SU-DHL-6 (cell line): ENCODE data around the gene MMP15.

Experiments
- H2AFZ ChIP-seq: fragments of 200-600 bp; sonication (generic); 2 replicates; pipeline ENCODE4 v1.6.1; 2014; ENCODE audit warnings: low read depth, mild to moderate bottlenecking, moderate library complexity, mixed read lengths, antibody characterized with exemption, low read length; ENCODE audit not compliant: severe bottlenecking
- H3F3A ChIP-seq: fragments of 200-600 bp; shearing (Covaris generic); 2 replicates; pipeline ENCODE4 v1.6.0; 2016; ENCODE audit warnings: antibody characterized with exemption, mild to moderate bottlenecking; ENCODE audit not compliant: insufficient read depth
- H3K27ac ChIP-seq: fragments of 200-600 bp; sonication (generic); 2 replicates; pipeline ENCODE4 v1.5.1; 2016; ENCODE audit warnings: low read depth, mild to moderate bottlenecking, low read length, moderate library complexity, mixed read lengths
- H3K27me3 ChIP-seq: fragments of 200-600 bp; sonication (generic), shearing (Covaris generic); 2 replicates; pipeline ENCODE4 v1.6.0; 2014; ENCODE audit warnings: mild to moderate bottlenecking, low read length
- H3K36me3 ChIP-seq: fragments of 200-600 bp; sonication (generic); 2 replicates; pipeline ENCODE4 v1.6.1; 2014; ENCODE audit warnings: mild to moderate bottlenecking, low read length, mixed read lengths
- H3K4me2 ChIP-seq: fragments of 300-600, 200-600 bp; shearing (Covaris generic), sonication (generic); 2 replicates; pipeline ENCODE4 v1.6.0; 2014; ENCODE audit warnings: low read length, low read depth, mild to moderate bottlenecking; ENCODE audit not compliant: poor library complexity, severe bottlenecking
- H3K4me3 ChIP-seq: fragments of 200-600 bp; sonication (generic); 2 replicates; pipeline ENCODE4 v1.5.1; 2014; ENCODE audit warnings: antibody characterized with exemption, low read length, mild to moderate bottlenecking, mixed read lengths; ENCODE audit not compliant: insufficient read depth, poor library complexity, severe bottlenecking
- H3K79me2 ChIP-seq: fragments of 200-600 bp; sonication (generic); 2 replicates; pipeline ENCODE4 v1.6.1; 2014; ENCODE audit warnings: mild to moderate bottlenecking, low read length, moderate library complexity; ENCODE audit not compliant: insufficient read depth
- H3K9ac ChIP-seq: fragments of 200-600 bp; sonication (generic); 2 replicates; pipeline ENCODE4 v1.7.0; 2014; ENCODE audit warnings: mild to moderate bottlenecking, low read length
- H3K9me2 ChIP-seq: fragments of 200-600 bp; sonication (generic); replicated peaks from 2 replicates; pipeline ENCODE4 v1.6.1; 2014; ENCODE audit warnings: low read length; ENCODE audit not compliant: insufficient read depth
- H3K9me3 ChIP-seq: fragments of 200-600 bp; sonication (generic); 2 replicates; pipeline ENCODE4 v1.6.1; 2014; ENCODE audit warnings: low read length, mixed read lengths; ENCODE audit not compliant: insufficient read depth
- H4K20me1 ChIP-seq: fragments of 200-600 bp; sonication (generic); 2 replicates; pipeline ENCODE4 v1.6.1; 2014; ENCODE audit warnings: low read depth, mild to moderate bottlenecking, antibody characterized with exemption, low read length, moderate library complexity, mixed read lengths
- CTCF ChIP-seq: fragments of 200-600 bp; sonication (generic); IDR thresholded peaks from one replicate; pipeline ENCODE4 v1.5.1; 2017; ENCODE audit warnings: antibody characterized with exemption, mild to moderate bottlenecking, low read length, moderate library complexity; ENCODE audit not compliant: insufficient read depth, poor library complexity, severe bottlenecking
- EZH2phosphoT487 ChIP-seq: fragments of 200-600 bp; sonication (generic), shearing (Covaris generic); conservative IDR thresholded peaks from 2 replicates; pipeline ENCODE4 v1.6.1; 2018; ENCODE audit warnings: mild to moderate bottlenecking, antibody characterized with exemption, low read length, moderate library complexity, mixed read lengths

Gene MMP15

DNA sequence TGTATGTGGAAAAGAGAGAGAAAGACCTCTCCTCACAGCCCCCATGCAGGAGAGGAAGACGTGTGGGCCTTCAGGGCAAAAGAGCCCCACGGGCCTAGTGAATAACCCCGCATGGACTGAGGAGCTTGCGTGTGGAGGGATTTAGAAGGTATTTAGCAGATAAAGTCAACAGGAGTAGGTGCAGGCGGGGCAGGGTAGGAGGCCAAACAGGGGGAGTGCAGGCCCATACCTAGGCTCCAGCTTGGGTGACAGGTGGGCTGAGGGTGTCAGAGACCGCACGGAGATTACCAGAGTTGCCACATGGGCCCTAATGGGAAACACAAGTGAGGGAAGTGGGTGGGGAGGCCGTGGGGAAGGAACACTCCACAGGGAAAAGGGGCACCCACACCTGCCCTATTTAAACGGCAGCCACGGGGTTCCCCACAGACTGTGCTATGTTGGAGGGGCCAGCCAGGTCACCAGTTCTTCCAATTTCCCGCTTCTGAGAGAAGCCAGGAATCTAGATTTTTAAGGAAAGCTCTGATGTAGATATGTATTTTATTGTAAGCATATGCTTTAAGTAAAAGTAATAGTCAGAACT lies 46.5 kb upstream of the MMP15 start:
- H3K9ac ChIP-seq, result no peak overlapping the region
- H4K20me1 ChIP-seq, result no peaks in the 10 kb centered on the region
- TF ChIP-seq CTCF (no peak), EZH2phosphoT487 (no peak)
- no peaks in the 10 kb centered on the region for H3K9me2 ChIP-seq
- H3K4me3 ChIP-seq, result no peak overlapping the region
- H2AFZ ChIP-seq, result no peak overlapping the region
- no peaks in the 10 kb centered on the region for H3K36me3 ChIP-seq
- no peaks in the 10 kb centered on the region for H3K79me2 ChIP-seq
- no peaks in the 10 kb centered on the region for H3F3A ChIP-seq
- H3K4me2 ChIP-seq, result no peak overlapping the region
- H3K27me3 ChIP-seq, result no peaks in the 10 kb centered on the region
- no peaks in the 10 kb centered on the region for H3K9me3 ChIP-seq
- H3K27ac ChIP-seq, result no peak overlapping the region

DNA sequence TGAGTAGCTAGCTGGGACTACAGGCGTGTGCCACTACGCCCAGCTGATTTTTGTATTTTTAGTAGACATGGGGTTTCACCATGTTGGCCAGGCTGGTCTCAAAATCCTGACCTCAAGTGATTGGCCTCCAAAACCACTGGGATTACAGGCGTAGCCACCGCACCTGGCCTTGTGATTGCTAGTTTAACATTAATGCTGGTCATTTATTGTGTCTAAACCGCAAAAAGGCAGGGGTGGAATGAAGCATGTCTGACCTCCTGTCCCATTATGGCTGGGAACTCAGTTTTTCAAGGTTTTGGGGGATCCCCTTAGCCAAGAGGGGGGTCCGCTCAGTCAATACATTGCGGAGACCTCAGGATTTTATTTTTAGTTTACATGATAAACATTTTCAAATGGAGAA lies 43.9 kb upstream of the MMP15 start:
- Histone ChIP-seq H3K27me3 (no peaks in the 10 kb centered on the region), H3K27ac (no peak overlapping the region), H3K9ac (no peak overlapping the region), H3K4me3 (no peak overlapping the region), H3K79me2 (no peaks in the 10 kb centered on the region), H3F3A (no peaks in the 10 kb centered on the region), H4K20me1 (no peaks in the 10 kb centered on the region), H3K9me2 (no peaks in the 10 kb centered on the region), H3K9me3 (no peaks in the 10 kb centered on the region), H3K4me2 (no peak overlapping the region), H2AFZ (no peak overlapping the region), H3K36me3 (no peaks in the 10 kb centered on the region)
- TF ChIP-seq CTCF (no peak), EZH2phosphoT487 (no peak)

DNA sequence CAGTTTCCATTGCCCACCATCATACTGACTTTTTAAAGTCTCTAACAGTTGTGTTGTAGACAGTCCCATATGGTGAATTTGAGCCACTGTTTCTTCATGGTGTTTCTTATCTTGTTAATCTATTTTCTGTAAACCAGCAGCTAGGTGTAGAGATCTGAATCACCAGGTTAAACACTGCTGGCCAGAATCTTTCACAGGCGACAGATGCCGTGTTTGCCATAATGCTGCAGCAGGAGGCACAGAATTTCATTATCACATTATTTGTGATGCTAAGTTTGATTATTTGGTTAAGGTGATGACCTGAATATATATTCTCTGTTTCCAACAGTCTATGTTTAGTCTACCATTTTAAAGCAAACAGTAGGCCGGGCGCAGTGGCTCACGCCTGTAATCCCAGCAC lies 43.2 kb upstream of the MMP15 start:
- Histone ChIP-seq H4K20me1 (no peaks in the 10 kb centered on the region), H3K9ac (no peak overlapping the region), H3K9me2 (no peaks in the 10 kb centered on the region), H3K27ac (no peak overlapping the region), H3K4me3 (no peak overlapping the region), H3K9me3 (no peaks in the 10 kb centered on the region), H3K27me3 (no peaks in the 10 kb centered on the region), H3K36me3 (no peaks in the 10 kb centered on the region), H2AFZ (no peak overlapping the region), H3K79me2 (no peaks in the 10 kb centered on the region), H3F3A (no peaks in the 10 kb centered on the region), H3K4me2 (no peak overlapping the region)
- TF ChIP-seq EZH2phosphoT487, result no peak
- TF ChIP-seq CTCF, result no peak
